GM18502 (cell line): ENCODE data around the gene FRRS1L.

Experiments used
- ATAC-seq: cut with Tn5 transposase; IDR thresholded peaks from one replicate; pipeline ENCODE4 v1.9.1; 2021; ENCODE audit warnings: mild to moderate bottlenecking; ENCODE audit not compliant: unreplicated experiment, poor library complexity

The FRRS1L gene, protein sequence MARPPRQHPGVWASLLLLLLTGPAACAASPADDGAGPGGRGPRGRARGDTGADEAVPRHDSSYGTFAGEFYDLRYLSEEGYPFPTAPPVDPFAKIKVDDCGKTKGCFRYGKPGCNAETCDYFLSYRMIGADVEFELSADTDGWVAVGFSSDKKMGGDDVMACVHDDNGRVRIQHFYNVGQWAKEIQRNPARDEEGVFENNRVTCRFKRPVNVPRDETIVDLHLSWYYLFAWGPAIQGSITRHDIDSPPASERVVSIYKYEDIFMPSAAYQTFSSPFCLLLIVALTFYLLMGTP

DNA sequence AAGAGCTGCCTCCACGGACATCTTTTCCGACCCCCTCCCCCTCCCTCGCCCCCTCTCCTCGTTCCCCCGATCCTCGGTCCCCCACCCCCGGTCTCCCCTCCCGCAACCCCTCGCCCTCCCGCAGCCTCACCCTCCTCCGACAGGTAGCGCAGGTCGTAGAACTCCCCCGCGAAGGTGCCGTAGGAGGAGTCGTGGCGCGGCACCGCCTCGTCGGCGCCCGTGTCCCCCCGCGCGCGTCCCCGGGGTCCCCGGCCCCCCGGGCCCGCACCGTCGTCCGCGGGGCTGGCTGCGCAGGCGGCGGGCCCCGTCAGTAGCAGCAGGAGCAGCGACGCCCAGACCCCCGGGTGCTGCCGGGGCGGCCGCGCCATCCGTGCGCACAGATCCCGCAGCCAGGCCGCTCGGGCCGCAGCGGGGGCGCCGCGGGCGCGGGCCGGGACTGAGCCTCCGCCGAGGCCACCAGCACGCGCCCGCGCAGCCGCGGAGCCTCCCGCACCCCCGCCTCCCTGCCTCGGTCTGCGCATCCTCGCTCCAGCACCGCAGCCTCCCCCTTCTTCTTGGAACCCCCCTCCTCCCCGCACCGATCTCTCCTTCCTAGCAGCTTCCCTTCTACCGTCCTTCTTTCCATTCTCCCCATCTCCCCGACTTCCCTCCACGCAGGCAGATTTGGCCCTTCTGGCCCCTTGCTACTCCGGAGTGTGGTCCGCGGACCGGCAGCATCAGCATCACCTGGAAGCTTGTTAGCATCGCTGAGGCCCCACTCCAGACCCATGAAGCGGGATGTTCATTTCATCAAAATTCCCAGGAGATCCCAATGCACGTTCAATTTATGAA is at the start of gene FRRS1L:
Gene FRRS1L, minus strand, starts transcription at position 479 of the 831 bp plus-strand sequence. Its CDS starts 111 bp downstream, at position 368.
- ATAC-seq = no peak

DNA sequence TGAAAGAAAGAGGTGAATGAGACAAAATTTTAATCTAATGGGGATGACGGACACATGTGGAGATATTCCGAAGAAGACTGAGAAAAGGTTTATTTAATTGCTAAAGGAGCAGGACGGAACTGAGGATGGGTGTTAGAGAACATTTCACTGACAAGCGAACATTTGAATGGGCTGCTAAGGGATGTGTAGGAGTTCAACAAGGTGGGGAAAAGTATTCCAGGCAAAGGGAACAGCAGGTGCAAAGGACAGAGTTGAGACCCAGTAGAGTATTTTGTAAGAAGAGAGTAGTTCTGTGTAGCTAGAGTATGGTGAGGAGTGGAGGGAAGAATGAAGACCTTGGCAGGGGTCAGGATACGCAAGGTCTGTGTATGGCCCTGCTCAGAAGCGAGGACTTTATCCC is 47.4 kb upstream of the FRRS1L start:
- ATAC-seq = no peak

DNA sequence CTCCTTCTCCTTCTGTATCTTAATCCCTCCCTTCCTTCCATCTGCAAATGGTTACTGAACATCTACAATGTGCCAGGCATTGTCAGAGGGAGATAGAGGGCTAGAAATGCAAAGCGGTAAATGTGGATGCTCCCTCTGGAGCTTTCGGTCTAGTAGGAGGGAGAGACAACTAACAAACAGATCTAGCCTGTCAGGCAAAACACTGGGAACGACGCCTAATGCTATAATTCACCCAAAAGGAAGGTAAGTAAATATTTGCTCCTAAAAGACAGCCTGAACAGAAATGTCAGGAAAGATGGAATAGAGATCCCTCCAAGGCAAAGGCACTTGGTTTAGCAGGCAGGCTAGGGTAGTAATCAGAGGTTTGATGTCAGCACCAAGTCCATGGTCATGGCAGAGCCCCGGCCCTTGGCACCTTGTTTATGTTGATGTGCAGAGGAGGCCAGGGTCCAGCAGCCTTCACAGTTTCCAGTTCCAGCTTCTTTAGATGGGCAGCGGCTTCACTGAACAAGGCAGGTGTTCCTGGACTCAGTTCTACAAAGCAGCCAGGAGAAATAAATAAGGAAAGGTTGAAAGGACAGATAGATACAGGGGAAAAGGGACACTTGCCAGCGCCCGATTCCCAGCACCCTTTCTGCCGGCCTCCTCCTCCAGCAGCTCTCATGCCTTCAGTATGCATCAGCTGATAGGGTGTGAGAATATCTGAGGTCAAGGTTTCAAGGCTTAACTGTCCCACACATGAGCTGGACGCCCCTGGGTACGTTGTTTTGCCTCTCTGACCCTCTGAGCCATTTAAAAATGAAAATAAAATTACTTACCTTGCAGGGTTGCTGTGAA is 46.5 kb upstream of the FRRS1L start:
- ATAC-seq = no peak

DNA sequence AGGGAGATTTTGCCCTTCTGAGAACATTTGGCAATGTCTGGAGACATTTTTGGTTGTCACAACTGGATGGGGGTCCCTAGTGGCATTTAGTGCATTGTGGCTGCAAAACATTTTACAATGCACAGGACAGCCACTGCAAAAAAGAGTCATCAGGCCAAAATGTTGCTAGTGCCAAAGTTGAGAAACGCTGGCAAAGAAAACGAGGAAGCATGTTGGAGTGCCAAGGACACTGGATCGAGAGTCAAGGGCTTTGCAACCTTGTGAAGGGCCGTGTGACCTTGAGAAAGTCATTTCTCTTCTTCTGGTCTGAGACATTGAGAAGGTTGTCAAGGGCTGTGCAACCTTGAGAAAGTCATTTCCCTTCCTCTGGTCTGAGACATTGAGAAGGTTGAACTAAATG is 45.7 kb upstream of the FRRS1L start:
- no peak for ATAC-seq

DNA sequence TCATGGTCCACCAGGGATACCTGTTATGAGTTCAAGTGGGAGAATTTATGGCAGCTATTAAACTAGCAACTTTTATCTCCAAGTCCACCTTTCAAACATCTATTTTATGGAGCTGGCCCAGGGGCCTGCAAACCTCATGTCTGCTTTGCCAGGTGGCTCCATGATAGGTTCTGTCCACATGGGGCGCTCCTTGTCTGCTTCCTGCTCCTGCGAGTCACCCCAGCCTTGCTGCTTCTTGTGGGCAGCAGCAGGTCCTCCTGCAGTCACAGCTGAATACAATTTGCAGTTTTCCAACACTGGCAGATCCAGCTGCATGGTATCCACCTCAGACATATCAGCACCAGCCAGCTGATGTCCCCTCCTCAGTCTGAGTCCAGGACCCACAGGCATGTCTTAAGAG is 39.6 kb upstream of the FRRS1L start:
- ATAC-seq = no peak

DNA sequence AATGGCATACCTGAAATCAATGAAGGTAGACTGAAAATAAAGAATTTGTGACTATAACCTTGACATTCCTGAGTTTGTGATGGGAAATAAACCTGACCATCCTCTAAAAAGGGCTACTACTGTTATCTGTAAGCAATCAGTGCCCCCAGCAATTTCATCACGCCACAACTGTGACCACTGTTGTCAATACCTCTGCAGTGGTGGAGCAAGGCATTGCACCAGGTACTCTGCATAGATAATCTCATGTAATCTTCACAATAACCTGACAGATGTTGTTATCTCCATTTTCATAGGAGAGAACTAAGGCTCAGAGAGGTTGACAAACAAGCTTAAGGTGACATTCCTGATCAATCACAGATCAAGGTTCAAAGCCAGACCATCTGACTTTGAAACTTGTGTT is 38.5 kb upstream of the FRRS1L start:
- ATAC-seq = no peak

DNA sequence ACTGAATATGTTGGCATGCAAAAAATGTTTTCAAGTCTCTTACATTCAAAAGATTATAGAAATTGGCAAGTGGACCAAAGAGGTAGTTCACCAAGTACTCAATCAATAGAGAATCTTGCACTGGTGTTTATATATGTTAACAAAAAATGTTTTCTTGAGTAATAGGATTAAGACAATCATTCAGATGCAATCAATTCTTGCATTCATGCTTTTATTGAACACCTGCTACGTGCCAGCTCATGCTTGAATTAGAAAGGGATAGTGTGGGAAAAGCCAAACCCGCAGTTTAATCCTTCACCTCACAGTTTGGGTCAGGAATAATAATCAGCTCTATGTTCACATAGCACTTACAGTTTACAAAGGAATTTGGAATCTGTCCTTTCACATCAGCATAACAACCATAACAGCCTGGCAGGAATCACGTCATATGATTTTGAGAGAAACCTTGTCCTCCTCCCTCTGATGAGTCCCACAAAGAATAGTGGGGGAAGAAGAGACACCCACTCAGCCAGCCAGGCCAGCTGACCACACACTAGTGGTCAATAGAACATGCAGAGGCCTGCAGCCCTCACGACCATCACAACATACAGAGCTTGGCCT is 36.8 kb upstream of the FRRS1L start:
- ATAC-seq = no peak

DNA sequence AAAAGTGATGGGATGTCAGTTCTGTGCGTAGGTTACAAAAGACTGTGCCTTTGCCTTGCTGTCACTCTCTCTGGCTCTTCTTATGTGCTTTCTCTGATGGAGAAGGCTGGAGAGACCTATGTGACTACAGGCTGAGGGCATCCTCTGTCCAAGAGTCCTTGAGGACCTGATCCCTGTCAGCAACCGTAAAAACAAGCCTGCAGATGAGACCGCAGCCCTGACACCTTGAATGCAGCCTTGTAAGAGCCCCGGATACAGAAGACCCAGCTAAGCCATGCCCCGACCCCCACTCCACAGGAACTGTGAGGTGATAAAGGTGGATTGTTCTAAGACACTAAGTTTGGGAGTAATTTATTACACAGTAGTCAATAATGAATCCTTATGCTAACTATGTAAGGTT is 32.6 kb upstream of the FRRS1L start:
- no peak for ATAC-seq

DNA sequence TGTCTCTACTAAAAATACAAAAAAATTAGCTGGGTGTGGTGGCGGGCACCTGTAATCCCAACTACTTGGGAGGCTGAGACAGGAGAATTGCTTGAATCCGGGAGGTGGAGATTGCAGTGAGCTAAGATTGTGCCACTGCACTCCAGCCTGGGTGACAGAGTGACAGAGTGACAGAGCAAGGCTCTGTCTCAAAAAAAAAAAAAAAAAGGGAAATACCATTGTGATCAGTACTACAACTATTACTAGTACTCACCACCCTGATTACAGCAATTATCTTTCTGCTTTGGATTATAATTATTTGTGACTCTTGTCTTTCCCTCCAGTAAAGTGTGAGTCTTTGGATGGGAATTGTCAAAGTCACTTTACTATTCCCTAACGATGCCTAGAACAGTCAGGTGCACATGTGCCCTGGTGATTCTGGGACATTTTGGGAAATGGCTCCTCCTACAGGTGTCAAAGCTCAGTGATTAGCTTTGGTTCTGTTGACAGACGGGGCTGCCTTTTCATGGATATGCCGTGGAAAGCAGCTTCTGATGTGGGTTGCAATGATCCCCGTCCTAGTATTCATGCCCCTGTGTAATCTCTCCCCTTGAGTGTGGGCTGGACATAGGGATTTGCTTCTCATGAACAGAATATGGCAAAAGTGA is 31.8 kb upstream of the FRRS1L start:
- no peak for ATAC-seq

DNA sequence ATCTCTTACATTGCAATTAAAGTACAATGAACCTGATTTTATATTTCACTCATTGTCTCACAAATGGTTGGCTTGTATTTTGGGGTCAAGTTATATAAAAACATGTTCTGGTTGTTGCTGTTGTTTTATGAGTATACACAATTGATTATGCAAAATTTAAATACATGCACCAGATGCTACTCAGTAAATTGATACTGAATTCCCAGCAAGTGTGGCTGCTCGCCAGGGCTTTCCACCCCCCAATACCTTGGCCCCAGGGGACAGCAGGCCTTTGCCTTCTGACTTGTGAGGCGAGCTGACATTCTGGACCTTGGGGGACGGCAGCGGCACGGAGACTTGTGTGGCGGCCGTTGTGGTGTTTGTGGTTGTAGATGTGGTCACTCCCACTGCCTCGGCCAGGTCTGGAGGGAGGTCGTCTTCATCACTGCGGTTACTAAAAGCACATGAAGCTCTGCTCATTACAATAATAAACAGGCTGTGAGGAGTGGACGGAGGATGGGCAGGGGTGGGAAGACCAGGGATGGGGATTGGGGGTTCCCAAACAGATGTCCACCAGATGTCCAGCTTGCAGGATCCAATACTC is 27.0 kb upstream of the FRRS1L start:
- no peak for ATAC-seq

DNA sequence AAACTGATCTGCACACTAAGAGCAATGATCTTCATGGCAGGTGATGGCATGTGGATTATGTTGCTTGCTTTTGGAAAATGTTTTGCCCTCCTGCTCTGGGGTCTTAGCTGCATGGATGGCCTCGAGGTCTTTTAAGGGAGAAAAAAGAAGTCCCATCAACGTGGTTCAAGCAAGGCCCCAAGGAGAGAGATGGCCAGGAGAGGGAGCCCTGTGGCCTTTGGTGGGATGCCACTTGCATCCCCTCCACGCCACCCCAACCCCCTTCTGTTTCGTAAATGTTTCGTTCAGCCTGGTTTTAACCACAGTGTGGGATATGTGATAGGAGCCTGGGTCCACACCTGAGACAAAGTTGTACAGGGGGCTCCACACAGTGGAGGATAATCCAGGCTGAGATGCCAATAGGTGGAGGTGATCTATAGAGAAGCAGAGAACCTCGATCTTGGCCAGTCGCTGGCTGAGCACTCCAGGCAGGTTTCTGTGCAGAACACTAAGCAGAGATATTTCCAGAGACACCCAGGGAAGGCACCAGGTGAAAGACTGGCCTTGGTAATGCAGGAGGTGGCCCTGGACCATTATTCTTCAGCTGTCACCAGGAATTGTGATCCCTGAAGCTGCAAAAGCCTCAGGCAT is 25.8 kb upstream of the FRRS1L start:
- no peak for ATAC-seq

DNA sequence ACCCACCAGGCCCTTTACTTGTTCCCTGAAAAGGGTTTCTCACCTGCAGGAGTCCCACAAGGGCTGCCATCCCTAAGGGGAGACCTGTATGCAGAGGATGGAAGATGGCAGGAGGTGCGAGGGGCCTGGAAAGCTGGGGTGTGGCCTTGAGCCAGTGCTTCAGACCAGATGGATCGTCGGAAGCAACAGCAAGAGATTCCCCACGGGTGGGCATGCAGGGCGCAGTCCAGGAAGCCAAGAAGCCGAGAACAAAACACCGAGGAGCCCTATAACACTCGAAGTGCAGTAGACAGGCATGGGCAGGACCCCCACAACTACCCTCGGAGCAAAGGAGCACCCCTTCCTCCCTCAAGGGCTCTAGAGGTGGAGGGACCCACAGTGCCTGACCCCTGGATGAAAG is 24.7 kb upstream of the FRRS1L start:
- ATAC-seq = no peak

DNA sequence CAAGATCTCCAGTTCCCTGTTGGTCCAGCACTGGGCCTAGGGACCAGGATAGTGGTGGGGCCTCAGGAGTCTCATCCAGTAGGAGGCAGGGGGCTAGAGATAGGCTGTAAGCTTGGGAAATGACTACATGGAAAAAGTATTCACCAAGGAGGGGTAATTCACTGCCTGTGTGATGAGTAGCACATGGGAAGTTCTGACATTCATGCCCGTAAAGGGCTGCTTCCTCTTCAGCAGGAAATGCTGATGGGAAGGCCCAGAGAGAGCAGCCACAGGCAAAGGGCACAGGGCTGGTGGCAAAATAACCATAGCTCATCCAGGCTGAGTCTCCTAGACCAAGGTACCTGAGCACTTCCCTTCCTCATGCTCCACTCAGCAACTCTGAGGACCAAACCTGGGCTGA is 23.1 kb upstream of the FRRS1L start:
- no peak for ATAC-seq

DNA sequence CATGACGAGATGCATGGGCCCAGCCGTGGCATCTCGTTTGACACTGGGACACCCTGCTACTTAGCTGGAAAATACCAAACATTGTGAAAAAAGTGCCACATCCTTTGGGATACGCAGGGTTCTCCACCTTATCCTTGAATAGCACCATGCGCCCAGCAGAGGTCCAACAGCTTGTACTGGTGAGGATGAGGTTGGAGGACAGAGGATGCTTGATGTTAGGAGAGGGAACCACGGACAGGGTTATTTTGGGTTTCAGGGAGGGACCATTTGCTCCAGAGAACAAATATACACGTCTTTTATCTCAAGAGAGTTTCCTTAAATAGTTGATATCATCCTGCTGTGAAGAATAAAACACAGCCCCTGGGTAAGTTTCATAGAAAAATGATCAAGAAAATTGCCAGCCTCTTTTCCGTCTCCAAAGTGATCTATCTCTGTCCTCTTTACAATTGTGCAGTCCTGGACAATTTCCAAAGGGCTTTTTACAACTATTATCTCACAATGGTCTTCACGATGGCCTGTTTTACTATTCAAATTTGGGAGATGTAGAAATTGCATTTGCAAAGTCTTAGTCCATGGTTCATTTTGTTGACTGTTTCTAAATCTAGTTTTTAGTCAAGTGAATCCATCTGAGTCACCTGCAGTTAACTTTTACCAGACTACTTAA is 19.9 kb upstream of the FRRS1L start:
- no peak for ATAC-seq

DNA sequence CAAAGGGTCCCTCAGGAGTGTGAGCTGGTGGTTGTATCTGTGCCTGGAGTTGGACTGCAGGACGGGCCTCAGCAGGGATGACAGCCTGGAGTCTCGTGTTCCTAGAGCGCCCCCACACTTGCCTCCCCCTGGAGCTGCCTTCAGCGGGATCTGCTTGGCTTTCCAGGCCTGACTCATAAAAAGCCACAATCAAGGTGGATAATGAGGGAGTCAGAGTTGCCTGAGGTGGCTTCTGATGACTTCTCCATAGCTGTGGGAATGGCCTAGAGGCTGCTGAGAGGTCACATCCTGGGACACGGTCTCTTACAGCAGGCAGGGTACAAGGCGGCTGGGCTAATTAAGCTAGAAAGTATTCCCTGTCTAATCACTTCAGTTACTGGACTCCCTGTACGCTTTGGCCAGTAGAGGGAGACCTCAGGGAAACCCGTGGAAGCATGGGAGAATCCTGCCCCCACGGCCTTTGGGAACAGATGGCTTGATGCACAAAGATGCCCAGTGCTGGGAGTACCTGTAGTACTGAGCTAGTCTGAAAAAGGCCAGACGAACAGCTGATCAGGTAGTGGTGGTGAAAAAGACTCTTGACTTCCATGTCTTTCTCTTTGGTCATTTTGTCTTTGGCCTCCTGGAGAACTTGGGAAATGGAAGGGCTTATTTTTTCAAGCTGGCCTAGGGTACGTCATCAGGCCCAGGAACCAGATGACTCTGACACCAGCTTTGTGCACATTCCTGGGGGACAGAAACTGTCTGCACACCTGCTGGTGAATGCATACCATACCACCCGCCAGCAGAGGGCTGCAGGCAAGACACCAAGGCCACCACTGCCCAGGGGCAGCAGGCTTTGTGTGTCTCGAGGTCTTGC is 16.1 kb upstream of the FRRS1L start:
- ATAC-seq = peak; percentile 50

DNA sequence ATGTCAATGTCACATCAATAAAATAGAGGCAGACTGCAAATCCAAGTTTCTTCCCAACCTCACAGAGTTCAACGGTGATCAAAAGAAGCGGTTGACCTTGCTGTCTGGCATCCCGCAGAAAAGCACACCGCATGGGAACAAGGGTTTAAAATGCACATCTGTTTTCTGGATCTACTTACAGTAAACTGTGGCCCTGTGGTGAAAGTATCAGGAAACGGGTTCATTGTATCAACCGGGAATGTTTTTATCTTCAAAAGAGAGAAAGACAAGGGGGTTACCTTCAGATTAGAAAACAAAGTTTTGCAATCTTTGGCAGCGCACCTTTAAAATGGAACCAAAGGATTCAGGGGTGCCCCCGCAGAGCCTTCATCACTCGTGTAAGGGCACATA is 15.5 kb upstream of the FRRS1L start:
- no peak for ATAC-seq

DNA sequence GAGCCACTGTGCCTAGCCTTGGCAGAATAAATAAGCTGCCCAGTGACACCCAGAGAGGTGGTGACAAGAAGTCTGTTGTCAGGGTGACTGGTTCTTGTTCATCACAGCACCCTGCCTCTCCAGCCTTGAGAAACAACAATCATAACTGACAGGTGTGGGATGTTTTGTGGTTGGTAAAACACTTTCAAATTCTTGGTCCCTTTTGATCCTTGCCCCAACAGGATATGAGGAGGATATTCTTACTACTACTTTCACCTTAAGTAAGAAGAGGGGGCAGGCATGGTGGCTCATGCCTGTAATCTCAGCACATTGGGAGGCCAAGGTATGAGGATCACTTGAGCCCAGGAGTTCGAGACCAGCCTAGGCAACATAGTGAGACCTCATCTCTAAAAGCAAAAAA is 14.2 kb upstream of the FRRS1L start:
- peak; percentile 69 for ATAC-seq
